CD14-positive monocyte (primary cell): ENCODE measurements around the gene CHPT1. TPM values are rescaled to one million over a fixed set of nuclear protein-coding genes. Genes with fewer than 3 reads are reported as not detected.

Source experiments
- DNase-seq, 3 donors: peaks; one replicate each; pipeline ENCODE4 v3.0.0-alpha.2; 2011 to 2022
- H2AFZ ChIP-seq: 2 replicates; pipeline ENCODE4 v1.6.0; 2012; ENCODE audit warnings: mild to moderate bottlenecking, low read depth, low read length, inconsistent platforms; ENCODE audit not compliant: insufficient read depth, poor library complexity, severe bottlenecking
- H3K27ac ChIP-seq, 2 donors: 1 replicate in 1 of 2; 2 replicates in 1 of 2; pipeline ENCODE4 v1.5.1; 2012 to 2013; ENCODE audit warnings: low read length in 2 of 2, control low read depth in 1 of 2, inconsistent platforms in 1 of 2, low read depth in 1 of 2, mild to moderate bottlenecking in 1 of 2
- H3K27me3 ChIP-seq, 2 donors: one replicate each; pipeline versions ENCODE4 v1.6.0 to v1.6.1; 2011 to 2013; ENCODE audit warnings: low read length in 2 of 2; ENCODE audit not compliant: control insufficient read depth in 2 of 2, insufficient read depth in 2 of 2
- H3K36me3 ChIP-seq, 2 donors: replicated peaks in 1 of 2; 1 replicate in 1 of 2; 2 replicates in 1 of 2; pipeline versions ENCODE4 v1.5.1 to v1.6.1; 2012 to 2013; ENCODE audit warnings: low read length in 2 of 2, control low read depth in 1 of 2, inconsistent platforms in 1 of 2, mild to moderate bottlenecking in 1 of 2; ENCODE audit not compliant: insufficient read depth in 2 of 2, control insufficient read depth in 1 of 2
- H3K4me1 ChIP-seq, 2 donors: 1 replicate in 1 of 2; 2 replicates in 1 of 2; pipeline versions ENCODE4 v1.5.1 to v1.6.1; 2012 to 2013; ENCODE audit warnings: low read length in 2 of 2, control low read depth in 1 of 2, inconsistent platforms in 1 of 2, mild to moderate bottlenecking in 1 of 2, moderate library complexity in 1 of 2; ENCODE audit not compliant: insufficient read depth in 2 of 2, control insufficient read depth in 1 of 2
- H3K4me2 ChIP-seq: replicated peaks from 2 replicates; pipeline ENCODE3; 2012; ENCODE audit warnings: low read length, moderate library complexity, mild to moderate bottlenecking; ENCODE audit not compliant: poor library complexity, severe bottlenecking; ENCODE audit errors: extremely low read depth
- H3K4me3 ChIP-seq, 3 experiments: fragments of 200-600 bp in 1 of 3; sonication (generic) in 1 of 3; replicated peaks in 1 of 3; 1 replicate in 2 of 3; 2 replicates in 1 of 3; pipeline ENCODE4 v1.5.1; 2011 to 2013; ENCODE audit warnings: low read length in 3 of 3, mild to moderate bottlenecking in 3 of 3, control low read depth in 2 of 3, low read depth in 2 of 3, inconsistent platforms in 1 of 3, moderate library complexity in 1 of 3
- H3K79me2 ChIP-seq: 2 replicates; pipeline ENCODE4 v1.6.0; 2012; ENCODE audit warnings: mild to moderate bottlenecking, control low read depth, inconsistent platforms, low read length, moderate library complexity; ENCODE audit not compliant: insufficient read depth
- H3K9ac ChIP-seq: 2 replicates; pipeline ENCODE4 v1.6.0; 2017; ENCODE audit warnings: low read length, mild to moderate bottlenecking; ENCODE audit not compliant: insufficient read depth, poor library complexity, severe bottlenecking
- H3K9me3 ChIP-seq, 2 donors: replicated peaks in 1 of 2; 1 replicate in 1 of 2; 2 replicates in 1 of 2; pipeline versions ENCODE4 v1.5.1 to v1.6.1; 2012 to 2013; ENCODE audit warnings: low read length in 2 of 2, control low read depth in 1 of 2; ENCODE audit not compliant: control insufficient read depth in 1 of 2, insufficient read depth in 1 of 2
- H4K20me1 ChIP-seq: 2 replicates; pipeline ENCODE4 v1.6.0; 2012; ENCODE audit warnings: mild to moderate bottlenecking, low read length, control low read depth, moderate library complexity; ENCODE audit not compliant: insufficient read depth
- H3K27ac Mint-ChIP-seq, 7 donors: one replicate each; pipeline ENCODE4 v1.8.0; 2020; ENCODE audit warnings: mild to moderate bottlenecking in 7 of 7, mixed read lengths in 7 of 7, moderate library complexity in 6 of 7, inconsistent platforms in 2 of 7
- H3K27me3 Mint-ChIP-seq, 3 donors: one replicate each; pipeline ENCODE4 v1.8.0; 2021 to 2022; ENCODE audit warnings: low read depth in 3 of 3, mild to moderate bottlenecking in 3 of 3, mixed read lengths in 3 of 3, moderate library complexity in 3 of 3, inconsistent platforms in 1 of 3
- H3K36me3 Mint-ChIP-seq, 2 donors: one replicate each; pipeline ENCODE4 v1.8.0; 2020; ENCODE audit warnings: mixed read lengths in 2 of 2, inconsistent platforms in 1 of 2, mild to moderate bottlenecking in 1 of 2
- H3K4me1 Mint-ChIP-seq: one replicate; pipeline ENCODE4 v1.8.0; 2020; ENCODE audit warnings: mild to moderate bottlenecking, mixed read lengths
- H3K4me3 Mint-ChIP-seq, 2 donors: one replicate each; pipeline ENCODE4 v1.8.0; 2020; ENCODE audit warnings: mild to moderate bottlenecking in 2 of 2, mixed read lengths in 2 of 2, moderate library complexity in 1 of 2
- H3K9me3 Mint-ChIP-seq, 7 donors: one replicate each; pipeline ENCODE4 v1.8.0; 2020 to 2022; ENCODE audit warnings: mixed read lengths in 7 of 7, mild to moderate bottlenecking in 6 of 7, moderate library complexity in 6 of 7, inconsistent platforms in 2 of 7
- CTCF ChIP-seq: fragments of 200-600 bp; IDR thresholded peaks from one replicate; pipeline ENCODE4 v1.8.0; 2022; ENCODE audit warnings: antibody characterized with exemption, mild to moderate bottlenecking
- WGBS: methylation state at CpG from one replicate; pipeline ENCODE4 v1.1.5; 2013; ENCODE audit warnings: missing lambda C conversion rate; ENCODE audit not compliant: insufficient coverage; 5-methylcytosine and 5-hydroxymethylcytosine counted together
- intact Hi-C, 2 donors: fragments of 100-400 bp; cut with micrococcal nuclease; formaldehyde crosslinking; loops; one replicate each; pipeline versions ENCODE4 v1.15.0 to v1.15.1; 2023
- polyA plus RNA-seq, 3 donors: library from polyadenylated mRNA; depleted of rRNA in 1 of 3; unstranded in 2 of 3; stranded (reverse) in 1 of 3; fragments of 300-500 nt in 2 of 3; fragments of >200 nt in 1 of 3; fragmentation: Illumina TruSeq in 2 of 3; gene quantifications; 1 replicate in 2 of 3; 2 replicates in 1 of 3; pipeline ENCODE4 v1.2.3, GENCODE V29; 2012 to 2021

The CHPT1 gene
- polyA plus RNA-seq, 3 donors: 30.9 to 92.7 (median 36.7) TPM

DNA sequence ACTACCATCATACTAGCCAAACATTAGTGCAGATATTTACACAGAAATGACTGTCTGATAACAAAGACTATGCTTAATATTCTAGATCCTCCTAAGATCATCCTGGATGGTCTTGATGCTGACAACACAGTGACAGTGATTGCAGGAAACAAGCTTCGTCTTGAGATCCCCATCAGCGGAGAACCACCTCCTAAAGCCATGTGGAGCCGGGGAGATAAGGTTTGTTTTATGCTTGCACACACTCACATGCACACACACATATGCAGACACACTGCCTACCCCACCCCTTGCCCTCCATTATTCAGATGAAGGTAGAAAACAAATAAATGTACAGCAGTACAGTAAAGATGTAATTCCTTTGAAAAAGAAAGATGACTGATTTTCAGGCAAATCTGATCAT is 44.4 kb upstream of the CHPT1 start:
- Histone ChIP-seq H3K4me2 (no peak overlapping the region), H3K4me3 (no peak overlapping the region), H3K36me3 (no peaks in the 10 kb centered on the region), H3K9ac (no peak overlapping the region), H3K9me3 (no peaks in the 10 kb centered on the region), H3K27ac (no peak overlapping the region), H3K79me2 (no peaks in the 10 kb centered on the region), H3K27me3 (no peaks in the 10 kb centered on the region), H3K4me1 (peaks cover 7% of the 10 kb centered on the region in 2 donors), H2AFZ (no peak overlapping the region), H4K20me1 (no peaks in the 10 kb centered on the region)
- no peak overlapping the region for H3K4me3 Mint-ChIP-seq
- peaks cover 21% of the 10 kb centered on the region for H3K4me1 Mint-ChIP-seq
- no CpG with 5 or more reads among the region's 3 CpGs for WGBS
- no peak for TF ChIP-seq CTCF
- H3K27ac Mint-ChIP-seq: no peak overlapping the region
- no peak for DNase-seq
- no peaks in the 10 kb centered on the region for H3K36me3 Mint-ChIP-seq
- H3K9me3 Mint-ChIP-seq: peaks cover 0 to 2% (median 0%) of the 10 kb centered on the region in 7 donors
- peaks cover 2 to 4% (median 3%) of the 10 kb centered on the region in 3 donors for H3K27me3 Mint-ChIP-seq
- intact Hi-C loops: no loop called here

GRCh38 chr12:101653503-101653902 is 43.9 kb upstream of the CHPT1 start:
- H3K4me1 ChIP-seq: peaks cover 7% of the 10 kb centered on the region in 2 donors
- no peaks in the 10 kb centered on the region for H3K36me3 Mint-ChIP-seq
- H3K27ac Mint-ChIP-seq: no peak overlapping the region
- no peak overlapping the region for H3K9ac ChIP-seq
- peaks cover 21% of the 10 kb centered on the region for H3K4me1 Mint-ChIP-seq
- H4K20me1 ChIP-seq: no peaks in the 10 kb centered on the region
- no peak overlapping the region for H3K27ac ChIP-seq
- H3K4me2 ChIP-seq: no peak overlapping the region
- H3K36me3 ChIP-seq: no peaks in the 10 kb centered on the region
- no peak for TF ChIP-seq CTCF
- intact Hi-C loops: no loop called here
- H3K4me3 ChIP-seq: no peak overlapping the region
- peaks cover 0 to 2% (median 0%) of the 10 kb centered on the region in 7 donors for H3K9me3 Mint-ChIP-seq
- H3K27me3 ChIP-seq: no peaks in the 10 kb centered on the region
- H3K79me2 ChIP-seq: no peaks in the 10 kb centered on the region
- peaks cover 2 to 4% (median 3%) of the 10 kb centered on the region in 3 donors for H3K27me3 Mint-ChIP-seq
- no peak overlapping the region for H3K4me3 Mint-ChIP-seq
- no peaks in the 10 kb centered on the region for H3K9me3 ChIP-seq
- no peak for DNase-seq
- 50% methylated on average over 2 of the region's 3 CpGs for WGBS
- no peak overlapping the region for H2AFZ ChIP-seq
